Measurements from ENCODE around the gene GABRB1.

DNA sequence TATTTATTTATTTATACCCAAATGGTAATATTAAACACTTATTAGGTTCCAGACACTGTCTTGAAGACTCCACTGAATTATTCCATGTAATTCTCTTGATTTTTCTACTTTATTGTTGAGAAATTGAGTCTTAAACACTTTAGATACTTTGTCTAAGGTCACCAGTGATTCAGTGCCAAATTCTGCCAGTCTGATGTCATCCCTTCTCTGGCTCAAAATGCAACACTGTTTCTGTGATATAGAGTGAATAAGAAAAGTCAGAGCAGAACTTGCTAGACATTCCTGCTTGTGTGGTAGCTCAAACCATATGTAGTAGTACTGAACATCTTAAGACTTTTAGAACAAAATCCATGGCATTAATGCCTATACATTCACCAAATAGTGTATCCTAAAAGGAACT is 164.3 kb downstream of the GABRB1 start:
- TF ChIP-seq CTCF (conservative IDR thresholded peaks at IDR 0.05 in 1 of 2, IDR thresholded peaks at IDR 0.05 in 1 of 2; ENCODE audit: low read depth in 1 of 2, low read length in 2 of 2) (no peak), EZH2 (IDR thresholded peaks at IDR 0.05; ENCODE audit: low read length, missing control alignments) (no peak)

All from fibroblast of lung (primary cell).